Kasumi-1 (cell line): Measurements from ENCODE around the gene PALB2.

Experiments
- DNase-seq, 2 experiments: peaks; one replicate each; lab custom pipeline; 2025; lab: John Stamatoyannopoulos, UW

Gene PALB2

GRCh38 chr16:23581764-23582163 lies 59.3 kb downstream of the PALB2 start:
- DNase-seq, result no peak

GRCh38 chr16:23580391-23580790 lies 60.7 kb downstream of the PALB2 start:
- DNase-seq, result no peak

- DNase-seq, result no peak
These were observed 61.7 kb downstream of the PALB2 start for GRCh38 chr16:23579371-23579770.

- no peak for DNase-seq
These were observed 62.8 kb downstream of the PALB2 start for GRCh38 chr16:23578101-23578830.

- no peak for DNase-seq
These were observed 63.6 kb downstream of the PALB2 start for GRCh38 chr16:23577493-23577892.

- DNase-seq, result no peak
These were observed 65.3 kb downstream of the PALB2 start for GRCh38 chr16:23575834-23576233.

GRCh38 chr16:23573817-23574216 lies 67.3 kb downstream of the PALB2 start:
- no peak for DNase-seq

- DNase-seq, result no peak
These were observed 68.7 kb downstream of the PALB2 start for GRCh38 chr16:23572394-23572793.

- DNase-seq, result no peak
These were observed 69.2 kb downstream of the PALB2 start for GRCh38 chr16:23571895-23572294.

- peak; percentile 50 to 53 for DNase-seq
These were observed 70.0 kb downstream of the PALB2 start for GRCh38 chr16:23570992-23571632.

GRCh38 chr16:23567602-23568001 lies 73.5 kb downstream of the PALB2 start:
- DNase-seq, result no peak

- DNase-seq, result no peak
These were observed 74.4 kb downstream of the PALB2 start for GRCh38 chr16:23566724-23567123.

- DNase-seq, result no peak
These were observed 76.3 kb downstream of the PALB2 start for GRCh38 chr16:23564575-23565363.

GRCh38 chr16:23563186-23563585 lies 77.9 kb downstream of the PALB2 start:
- DNase-seq, result no peak

GRCh38 chr16:23562505-23562904 lies 78.6 kb downstream of the PALB2 start:
- no peak for DNase-seq

GRCh38 chr16:23561586-23561985 lies 79.5 kb downstream of the PALB2 start:
- no peak for DNase-seq

GRCh38 chr16:23557779-23558702 lies 83.1 kb downstream of the PALB2 start:
- no peak for DNase-seq

- peak; percentile 86 to 89 for DNase-seq
These were observed 84.0 kb downstream of the PALB2 start, which contains the start of the genes EARS2 and UBFD1 for GRCh38 chr16:23556881-23557778. TSS of gene EARS2 (minus strand) at chr16:23557350. CDS start at chr16:23557343, 7 bp downstream. TSS of gene UBFD1 (plus strand) at chr16:23557727. CDS start at chr16:23557743, 16 bp downstream.

- DNase-seq, result no peak
These were observed 86.6 kb downstream of the PALB2 start for GRCh38 chr16:23554536-23554935.
